GM12878 (cell line): ENCODE results near the gene SLCO4C1. TPM values are rescaled to one million over a fixed set of nuclear protein-coding genes. Genes with fewer than 3 reads are reported as not detected.

ENCODE experiments used
- ATAC-seq: fragments of 200-7000 bp; cut with Tn5 transposase; 3 replicates; pipeline ENCODE4 v1.9.1; 2020; ENCODE audit warnings: mild to moderate bottlenecking, moderate library complexity
- BruUV-seq: library from RNA; stranded (reverse); fragments of 400-500 nt; replicated peaks from 2 replicates; lab custom pipeline; 2021; lab: Mats Ljungman, UMichigan
- CTCF ChIA-PET: fragments of 300-600 bp; sonication (Branson Sonifier 250); formaldehyde crosslinking; extraction: SDS; loops from one replicate; lab custom pipeline; 2021; ENCODE audit warnings: inconsistent platforms; lab: Yijun Ruan, JAX
- POLR2A ChIA-PET: fragments of 350-600 bp; formaldehyde crosslinking; extraction: SDS; loops from one replicate; lab custom pipeline; 2021; ENCODE audit warnings: inconsistent platforms; lab: Charles Lee
- RAD21 ChIA-PET: fragments of 300-600 bp; sonication (Branson Sonifier 250); formaldehyde crosslinking; loops from one replicate; lab custom pipeline; 2023; ENCODE audit warnings: antibody characterized with exemption; ENCODE audit not compliant: unreplicated experiment; lab: Charles Lee
- SMC1A ChIA-PET: fragments of 300-600 bp; sonication (Branson Sonifier 250); formaldehyde crosslinking; loops from one replicate; lab custom pipeline; 2023; ENCODE audit not compliant: unreplicated experiment, uncharacterized antibody; lab: Charles Lee
- DNase-seq: peaks from one replicate; pipeline ENCODE4 v3.0.0-alpha.2; 2011; ENCODE audit warnings: low read depth, low spot score
- FAIRE-seq: peaks from 3 replicates; lab custom pipeline; 2011; peaks lifted over from hg19 to GRCh38; lab: Jason Lieb, UNC
- H2AFZ ChIP-seq: 2 replicates; pipeline ENCODE4 v1.6.0; 2011; ENCODE audit warnings: low read depth, low read length, control low read depth; ENCODE audit not compliant: control insufficient read depth
- H3K27ac ChIP-seq: 2 replicates; pipeline ENCODE4 v1.5.1; 2011; ENCODE audit warnings: control low read depth; ENCODE audit not compliant: control insufficient read depth, insufficient read depth
- H3K27me3 ChIP-seq, 2 experiments: replicated peaks in 1 of 2; 2 replicates each; pipeline versions ENCODE4 v1.6.0 to v1.6.1; 2011; ENCODE audit warnings: low read length in 1 of 2; ENCODE audit not compliant: control insufficient read depth in 2 of 2, insufficient read depth in 2 of 2
- H3K36me3 ChIP-seq, 2 experiments: 2 replicates each; pipeline ENCODE4 v1.5.1; 2011; ENCODE audit warnings: low read length in 1 of 2; ENCODE audit not compliant: control insufficient read depth in 2 of 2, insufficient read depth in 2 of 2
- H3K4me1 ChIP-seq: 2 replicates; pipeline ENCODE4 v1.6.1; 2011; ENCODE audit warnings: mild to moderate bottlenecking, low read length, moderate library complexity, mixed read lengths; ENCODE audit not compliant: control insufficient read depth, insufficient read depth
- H3K4me2 ChIP-seq: 2 replicates; pipeline ENCODE4 v1.6.0; 2011; ENCODE audit warnings: control low read depth; ENCODE audit not compliant: control insufficient read depth, insufficient read depth
- H3K4me3 ChIP-seq: fragments of 200-600 bp; sonication (generic); 2 replicates; pipeline ENCODE4 v1.5.1; 2016
- H3K79me2 ChIP-seq: 2 replicates; pipeline ENCODE4 v1.6.0; 2011; ENCODE audit warnings: low read length; ENCODE audit not compliant: control insufficient read depth, insufficient read depth
- H3K9ac ChIP-seq: 2 replicates; pipeline ENCODE4 v1.8.0; 2011; ENCODE audit warnings: low read length, control low read depth, mixed read lengths; ENCODE audit not compliant: control insufficient read depth, insufficient read depth
- H3K9me3 ChIP-seq: replicated peaks from 3 replicates; pipeline ENCODE4 v1.5.1; 2011; ENCODE audit warnings: mild to moderate bottlenecking, low read length; ENCODE audit not compliant: control insufficient read depth, insufficient read depth
- H4K20me1 ChIP-seq: 2 replicates; pipeline ENCODE4 v1.6.0; 2011; ENCODE audit not compliant: control insufficient read depth, insufficient read depth
- BCL11A ChIP-seq: IDR thresholded peaks from 2 replicates; pipeline ENCODE4 v1.6.1; 2011; ENCODE audit warnings: low read depth, low read length
- JUNB ChIP-seq: IDR thresholded peaks from 2 replicates; pipeline ENCODE4 v1.6.1; 2016; ENCODE audit warnings: antibody characterized with exemption, mild to moderate bottlenecking
- TBL1XR1 ChIP-seq: IDR thresholded peaks from 2 replicates; pipeline ENCODE4 v1.6.1; 2012; ENCODE audit warnings: low read depth, low read length, improper control_type of control experiment
- ZNF622 ChIP-seq: fragments of 450-650 bp; IDR thresholded peaks from 2 replicates; pipeline ENCODE4 v1.6.1; 2017; ENCODE audit warnings: mild to moderate bottlenecking, inconsistent platforms
- WGBS: methylation state at CpG from one replicate; pipeline ENCODE4 v1.1.6; 2016; ENCODE audit warnings: low lambda C conversion rate; ENCODE audit not compliant: insufficient replicate concordance, insufficient coverage; ENCODE audit errors: missing lambda C conversion rate; 5-methylcytosine and 5-hydroxymethylcytosine counted together
- in situ Hi-C: fragments of 300-500 bp; cut with MboI; formaldehyde crosslinking; loops from 9 replicates; pipeline ENCODE4 v1.14.3; 2018; ENCODE audit warnings: mixed read lengths
- intact Hi-C: fragments of 100-400 bp; cut with micrococcal nuclease; formaldehyde crosslinking; loops from one replicate; pipeline ENCODE4 v1.14.2; 2022; ENCODE audit not compliant: unreplicated experiment
- polyA plus RNA-seq, 11 experiments: library from polyadenylated mRNA; depleted of rRNA in 4 of 11; unstranded in 6 of 11; stranded (reverse) in 5 of 11; fragments of >200 nt; fragmentation: Nextera tagmentation in 4 of 11; fragmentation: Illumina TruSeq in 1 of 11; extraction: Ambion mirVana in 4 of 11; extraction: Trizol in 1 of 11; gene quantifications; 1 replicate in 1 of 11; 2 replicates in 10 of 11; pipeline versions ENCODE4 v1.2.1 to v1.2.3, GENCODE V29; 2011 to 2016; ENCODE audit warnings: inconsistent platforms in 2 of 11, missing spikeins in 2 of 11, low read depth in 1 of 11
- total RNA-seq, 4 experiments: library from RNA; depleted of rRNA in 3 of 4; stranded (reverse); fragments of >200 nt in 3 of 4; fragmentation: Illumina TruSeq in 1 of 4; extraction: Trizol in 1 of 4; gene quantifications; 2 replicates each; pipeline versions ENCODE4 v1.2.1 to v1.2.3, GENCODE V29; 2013 to 2021

The SLCO4C1 gene
- total and polyA plus RNA-seq, 10 of the 15 experiments (the other 5 are each of a cell fraction or from before 2014, with no cell fraction given): 0.12 to 3.9 (median 0.83) TPM

- no peak overlapping the region for H3K4me3 ChIP-seq
- no TSS peak for BruUV-seq
- in situ Hi-C loops (loop anchor here (5.0 kb wide), 1 partner anchor 280 kb away; no protein-coding TSS in a partner anchor), intact Hi-C loops (loop anchor here (2.0 kb wide), 1 partner anchor 279 kb away; no protein-coding TSS in a partner anchor)
- no peaks in the 10 kb centered on the region for H3K79me2 ChIP-seq
- no peak overlapping the region for H2AFZ ChIP-seq
- POLR2A ChIA-PET: no interaction called here
- FAIRE-seq (no peak), ATAC-seq (no peak), DNase-seq (no peak)
- no peak for TF ChIP-seq ZNF622
- TF ChIP-seq BCL11A: no peak
- H3K9ac ChIP-seq: no peak overlapping the region
- SMC1A ChIA-PET: no interaction called here
- H3K4me2 ChIP-seq: no peak overlapping the region
- H3K27me3 ChIP-seq: no peaks in the 10 kb centered on the region
- H3K36me3 ChIP-seq: no peaks in the 10 kb centered on the region
- H3K9me3 ChIP-seq: no peaks in the 10 kb centered on the region
- RAD21 ChIA-PET: no interaction called here
- no peaks in the 10 kb centered on the region for H4K20me1 ChIP-seq
- no peak overlapping the region for H3K27ac ChIP-seq
- 0% methylated on average over 1 of the region's 1 CpG for WGBS
- CTCF ChIA-PET: interaction anchor here (0.6 to 2.7 kb wide), 4 partner anchors 10 to 239 kb away, joined by 3 to 6 read pairs (median 4); no protein-coding TSS in a partner anchor
- no peaks in the 10 kb centered on the region for H3K4me1 ChIP-seq
These were observed 74.1 kb downstream of the SLCO4C1 start for GRCh38 chr5:102221949-102222348.

DNA sequence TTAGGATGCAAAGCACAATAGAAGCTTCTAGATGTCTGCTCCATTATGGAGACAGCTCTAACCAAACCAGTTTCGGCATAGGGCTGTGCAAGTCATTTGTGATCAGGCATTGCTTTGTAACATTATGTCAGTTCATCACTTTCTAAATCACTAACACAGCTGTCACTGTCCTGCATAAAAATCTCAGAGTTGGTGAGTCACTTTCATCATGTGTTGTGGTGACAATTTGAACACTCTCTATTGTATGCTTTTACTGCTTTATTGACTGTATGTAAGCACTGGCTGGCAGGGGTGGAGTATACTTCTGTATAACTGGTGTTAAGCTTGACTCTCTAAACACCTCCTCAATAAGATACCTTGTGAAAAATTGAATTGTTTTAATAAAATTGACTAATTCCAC lies 77.9 kb downstream of the SLCO4C1 start:
- H3K27ac ChIP-seq: no peak overlapping the region
- H3K79me2 ChIP-seq: no peaks in the 10 kb centered on the region
- H3K36me3 ChIP-seq: no peaks in the 10 kb centered on the region
- no peak overlapping the region for H2AFZ ChIP-seq
- no peak overlapping the region for H3K4me3 ChIP-seq
- no TSS peak for BruUV-seq
- H3K4me1 ChIP-seq: no peaks in the 10 kb centered on the region
- no peak for DNase-seq
- TF ChIP-seq JUNB (0 out of 2 replicates have a peak, but pooled peaks have one; percentile 25), TBL1XR1 (no peak)
- H4K20me1 ChIP-seq: no peaks in the 10 kb centered on the region
- H3K9me3 ChIP-seq: no peaks in the 10 kb centered on the region
- in situ Hi-C loops (no loop called here), intact Hi-C loops (no loop called here)
- CTCF ChIA-PET: no interaction called here
- POLR2A ChIA-PET: no interaction called here
- H3K27me3 ChIP-seq: no peaks in the 10 kb centered on the region
- H3K4me2 ChIP-seq: no peak overlapping the region
- SMC1A ChIA-PET: no interaction called here
- WGBS: 0% methylated on average over 1 of the region's 1 CpG
- RAD21 ChIA-PET: no interaction called here
- H3K9ac ChIP-seq: no peak overlapping the region
- no peak for FAIRE-seq
- ATAC-seq: peak; percentile 72
